Sigmoid colon (tissue), 4 donors: ENCODE results near the gene COL23A1.

ENCODE experiments used
- EP300 ChIP-seq, 4 donors: sonication (generic); formaldehyde crosslinking; IDR thresholded peaks; one replicate each; pipeline ENCODE4 v1.6.1; 2017; ENCODE audit warnings: antibody characterized with exemption in 4 of 4
- POLR2A ChIP-seq, 2 donors: fragments of 450-650 bp; IDR thresholded peaks; one replicate each; pipeline ENCODE4 v1.6.1; 2016; ENCODE audit warnings: antibody characterized with exemption in 2 of 2, mild to moderate bottlenecking in 2 of 2, moderate library complexity in 2 of 2

DNA sequence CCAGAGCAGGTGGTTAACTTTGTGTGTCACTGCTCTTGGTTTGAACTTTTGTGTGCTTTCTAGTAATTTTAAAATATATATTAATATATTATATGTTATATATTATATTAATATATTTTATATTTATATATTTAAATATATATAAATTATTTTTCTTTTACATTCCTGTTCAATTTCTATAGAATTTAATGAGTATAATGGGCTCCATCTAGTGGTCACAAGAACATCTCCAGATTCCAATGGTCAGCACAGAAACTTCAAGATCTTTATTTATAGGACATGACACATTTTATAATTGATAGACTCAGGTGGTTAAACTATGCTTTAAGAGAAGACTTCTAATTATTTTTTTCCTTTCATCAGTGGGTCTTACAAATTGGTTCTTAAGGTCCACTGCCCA lies 39.1 kb downstream of the COL23A1 start:
- TF ChIP-seq EP300 (IDR thresholded peaks at IDR 0.05): no peak
- no peak for TF ChIP-seq POLR2A (IDR thresholded peaks at IDR 0.05)
